ENCODE data around the gene STK33.

Gene STK33

DNA sequence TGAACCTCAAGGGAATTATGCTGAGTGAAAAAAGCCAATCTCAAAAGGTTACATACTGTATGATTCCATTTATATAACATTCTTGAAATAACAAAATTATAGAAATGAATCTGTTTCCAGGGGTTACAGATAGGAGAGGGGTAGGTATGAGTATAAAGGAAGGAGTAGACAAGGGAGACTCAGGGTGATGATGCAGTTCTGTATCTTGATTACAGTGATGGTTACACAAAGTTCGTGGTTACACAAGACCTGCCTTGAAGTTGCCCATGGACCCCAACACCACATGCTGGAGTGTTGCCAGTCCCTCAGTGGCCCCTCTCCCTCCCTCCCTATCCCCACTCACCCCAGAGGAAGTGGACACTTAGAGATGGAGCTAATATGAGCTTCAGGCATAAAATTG is 20.3 kb downstream of the STK33 start:
- WGBS (ENCODE audit: insufficient coverage) = 100% methylated on average over 1 of the region's 1 CpG

GRCh38 chr11:8567602-8568198 is 26.3 kb downstream of the STK33 start:
- Histone ChIP-seq H3K9me3 (ENCODE audit: control extremely low read depth in 1 of 5, control insufficient read depth in 4 of 5, insufficient read depth in 2 of 5, low read depth in 1 of 5, low read length in 4 of 5) (no peaks in the 10 kb centered on the region), H3K27me3 (replicated peaks in 2 of 5; ENCODE audit: control insufficient read depth in 4 of 5, insufficient read depth in 5 of 5, low read length in 4 of 5) (no peaks in the 10 kb centered on the region), H3K4me1 (ENCODE audit: control extremely low read depth in 1 of 4, control insufficient read depth in 4 of 4, insufficient read depth in 4 of 4, low read length in 3 of 4) (no peaks in the 10 kb centered on the region), H3K27ac (ENCODE audit: insufficient read depth in 1 of 2, low read depth in 1 of 2, low read length in 2 of 2, poor library complexity in 1 of 2, severe bottlenecking in 2 of 2) (no peak overlapping the region), H3K4me3 (ENCODE audit: control insufficient read depth in 1 of 7, extremely low read depth in 1 of 7, insufficient read depth in 4 of 7, low read depth in 2 of 7, low read length in 6 of 7) (no peak overlapping the region), H3K36me3 (ENCODE audit: control insufficient read depth in 4 of 4, insufficient read depth in 4 of 4, low read length in 3 of 4) (no peaks in the 10 kb centered on the region)
- POLR2A ChIA-PET = no interaction called here
- CTCF ChIA-PET = interaction anchor here (0.7 to 5.4 kb wide), 16 partner anchors 9 to 378 kb away, joined by 3 to 35 read pairs (median 6); no protein-coding TSS in a partner anchor
- 100% methylated on average over 1 of the region's 2 CpGs for WGBS (ENCODE audit: insufficient coverage)
- DNase-seq = no peak

More for the DNA sequence above, 20.3 kb downstream of the STK33 start:
- H3K4me3 ChIP-seq (ENCODE audit: control insufficient read depth in 1 of 7, extremely low read depth in 1 of 7, insufficient read depth in 4 of 7, low read depth in 2 of 7, low read length in 6 of 7) = no peak overlapping the region
- no peak overlapping the region for H3K27ac ChIP-seq (ENCODE audit: insufficient read depth in 1 of 2, low read depth in 1 of 2, low read length in 2 of 2, poor library complexity in 1 of 2, severe bottlenecking in 2 of 2)
- H3K4me1 ChIP-seq (ENCODE audit: control extremely low read depth in 1 of 4, control insufficient read depth in 4 of 4, insufficient read depth in 4 of 4, low read length in 3 of 4) = no peaks in the 10 kb centered on the region
- H3K9me3 ChIP-seq (ENCODE audit: control extremely low read depth in 1 of 5, control insufficient read depth in 4 of 5, insufficient read depth in 2 of 5, low read depth in 1 of 5, low read length in 4 of 5) = no peaks in the 10 kb centered on the region
- ChIA-PET POLR2A (no interaction called here), CTCF (no interaction called here)
- no peaks in the 10 kb centered on the region for H3K27me3 ChIP-seq (replicated peaks in 2 of 5; ENCODE audit: control insufficient read depth in 4 of 5, insufficient read depth in 5 of 5, low read length in 4 of 5)
- peaks cover 0 to 2% (median 0%) of the 10 kb centered on the region in 4 experiments for H3K36me3 ChIP-seq (ENCODE audit: control insufficient read depth in 4 of 4, insufficient read depth in 4 of 4, low read length in 3 of 4)
- peak in 1 of 3 donors; percentile 40 for DNase-seq

DNA sequence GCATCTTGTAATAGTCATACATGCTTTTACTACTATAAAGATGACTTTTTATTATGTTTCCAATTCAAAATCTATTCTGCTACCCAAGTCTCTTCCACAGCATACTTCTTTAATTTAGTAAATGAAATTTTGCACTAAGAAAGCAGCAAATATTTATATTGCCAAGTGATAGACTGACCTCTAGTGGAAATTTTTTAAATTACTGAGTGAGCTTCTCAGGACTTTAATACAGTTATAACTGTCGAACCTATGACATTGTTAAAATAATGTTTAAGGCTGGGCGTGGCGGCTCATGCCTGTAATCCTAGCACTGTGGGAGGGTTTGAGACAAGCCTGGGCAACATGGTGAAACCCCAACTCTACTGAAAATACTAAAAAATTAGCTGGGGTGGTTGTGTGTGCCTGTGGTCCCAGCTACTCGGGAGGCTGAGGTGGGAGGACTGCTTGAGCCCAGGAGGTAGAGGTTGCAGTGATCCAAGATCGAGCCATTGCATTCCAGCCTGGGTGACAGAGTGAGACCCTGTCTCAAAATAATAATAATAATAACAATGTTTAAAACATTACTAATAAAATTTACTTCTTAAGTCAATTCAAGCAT is 27.3 kb downstream of the STK33 start:
- CTCF ChIA-PET = interaction anchor here (0.5 to 5.4 kb wide), 17 partner anchors 10 to 377 kb away, joined by 3 to 35 read pairs (median 5); no protein-coding TSS in a partner anchor
- Histone ChIP-seq H3K9me3 (ENCODE audit: control extremely low read depth in 1 of 5, control insufficient read depth in 4 of 5, insufficient read depth in 2 of 5, low read depth in 1 of 5, low read length in 4 of 5) (peaks cover 0 to 4% (median 0%) of the 10 kb centered on the region in 5 experiments), H3K36me3 (ENCODE audit: control insufficient read depth in 4 of 4, insufficient read depth in 4 of 4, low read length in 3 of 4) (no peaks in the 10 kb centered on the region), H3K27ac (ENCODE audit: insufficient read depth in 1 of 2, low read depth in 1 of 2, low read length in 2 of 2, poor library complexity in 1 of 2, severe bottlenecking in 2 of 2) (no peak overlapping the region), H3K4me3 (ENCODE audit: control insufficient read depth in 1 of 7, extremely low read depth in 1 of 7, insufficient read depth in 4 of 7, low read depth in 2 of 7, low read length in 6 of 7) (no peak overlapping the region), H3K4me1 (ENCODE audit: control extremely low read depth in 1 of 4, control insufficient read depth in 4 of 4, insufficient read depth in 4 of 4, low read length in 3 of 4) (no peaks in the 10 kb centered on the region), H3K27me3 (replicated peaks in 2 of 5; ENCODE audit: control insufficient read depth in 4 of 5, insufficient read depth in 5 of 5, low read length in 4 of 5) (no peaks in the 10 kb centered on the region)
- DNase-seq = peak; percentile 44 to 72 (median 67)
- POLR2A ChIA-PET = no interaction called here
- 27% methylated on average over 3 of the region's 5 CpGs for WGBS (ENCODE audit: insufficient coverage)

DNA sequence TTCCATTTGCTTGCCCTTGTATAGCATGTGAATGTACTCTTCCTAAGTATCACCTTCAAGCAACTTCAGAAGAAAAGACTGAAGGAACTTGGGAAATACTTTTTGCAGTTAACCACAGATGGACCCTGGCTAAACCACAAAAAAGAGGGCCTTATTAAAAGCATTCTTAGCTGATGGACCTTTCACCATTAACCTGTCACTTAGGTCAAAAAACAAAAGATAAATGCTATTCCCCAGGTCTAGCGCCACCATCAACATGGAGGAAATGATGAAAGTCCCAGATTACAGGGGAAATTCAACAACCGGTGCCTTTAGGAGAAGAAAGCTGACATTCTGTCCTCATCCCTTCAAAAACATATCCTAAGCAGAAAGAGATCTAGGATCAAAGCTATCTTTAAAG is 29.5 kb downstream of the STK33 start:
- ChIA-PET CTCF (interaction anchor here (4.3 kb wide), 1 partner anchor 370 kb away, joined by 20 read pairs; no protein-coding TSS in a partner anchor), POLR2A (no interaction called here)
- Histone ChIP-seq H3K9me3 (ENCODE audit: control extremely low read depth in 1 of 5, control insufficient read depth in 4 of 5, insufficient read depth in 2 of 5, low read depth in 1 of 5, low read length in 4 of 5) (peaks cover 0 to 10% (median 6%) of the 10 kb centered on the region in 5 experiments), H3K27me3 (replicated peaks in 2 of 5; ENCODE audit: control insufficient read depth in 4 of 5, insufficient read depth in 5 of 5, low read length in 4 of 5) (no peaks in the 10 kb centered on the region), H3K36me3 (ENCODE audit: control insufficient read depth in 4 of 4, insufficient read depth in 4 of 4, low read length in 3 of 4) (no peaks in the 10 kb centered on the region), H3K4me1 (ENCODE audit: control extremely low read depth in 1 of 4, control insufficient read depth in 4 of 4, insufficient read depth in 4 of 4, low read length in 3 of 4) (no peaks in the 10 kb centered on the region), H3K27ac (ENCODE audit: insufficient read depth in 1 of 2, low read depth in 1 of 2, low read length in 2 of 2, poor library complexity in 1 of 2, severe bottlenecking in 2 of 2) (no peak overlapping the region), H3K4me3 (ENCODE audit: control insufficient read depth in 1 of 7, extremely low read depth in 1 of 7, insufficient read depth in 4 of 7, low read depth in 2 of 7, low read length in 6 of 7) (no peak overlapping the region)
- no peak for DNase-seq
- 100% methylated on average over 1 of the region's 2 CpGs for WGBS (ENCODE audit: insufficient coverage)

GRCh38 chr11:8561461-8561860 is 32.6 kb downstream of the STK33 start:
- Histone ChIP-seq H3K27me3 (replicated peaks in 2 of 5; ENCODE audit: control insufficient read depth in 4 of 5, insufficient read depth in 5 of 5, low read length in 4 of 5) (no peaks in the 10 kb centered on the region), H3K36me3 (ENCODE audit: control insufficient read depth in 4 of 4, insufficient read depth in 4 of 4, low read length in 3 of 4) (no peaks in the 10 kb centered on the region), H3K4me3 (ENCODE audit: control insufficient read depth in 1 of 7, extremely low read depth in 1 of 7, insufficient read depth in 4 of 7, low read depth in 2 of 7, low read length in 6 of 7) (no peak overlapping the region), H3K9me3 (ENCODE audit: control extremely low read depth in 1 of 5, control insufficient read depth in 4 of 5, insufficient read depth in 2 of 5, low read depth in 1 of 5, low read length in 4 of 5) (peaks cover 0 to 10% (median 6%) of the 10 kb centered on the region in 5 experiments), H3K4me1 (ENCODE audit: control extremely low read depth in 1 of 4, control insufficient read depth in 4 of 4, insufficient read depth in 4 of 4, low read length in 3 of 4) (no peaks in the 10 kb centered on the region), H3K27ac (ENCODE audit: insufficient read depth in 1 of 2, low read depth in 1 of 2, low read length in 2 of 2, poor library complexity in 1 of 2, severe bottlenecking in 2 of 2) (no peak overlapping the region)
- POLR2A ChIA-PET = no interaction called here
- 100% methylated on average over 2 of the region's 3 CpGs for WGBS (ENCODE audit: insufficient coverage)
- DNase-seq = no peak
- CTCF ChIA-PET = no interaction called here

- no peak overlapping the region for H3K4me3 ChIP-seq (ENCODE audit: control insufficient read depth in 1 of 7, extremely low read depth in 1 of 7, insufficient read depth in 4 of 7, low read depth in 2 of 7, low read length in 6 of 7)
- H3K9me3 ChIP-seq (ENCODE audit: control extremely low read depth in 1 of 5, control insufficient read depth in 4 of 5, insufficient read depth in 2 of 5, low read depth in 1 of 5, low read length in 4 of 5) = peaks cover 0 to 10% (median 6%) of the 10 kb centered on the region in 5 experiments
- 87% methylated on average over 3 of the region's 4 CpGs for WGBS (ENCODE audit: insufficient coverage)
- H3K27ac ChIP-seq (ENCODE audit: insufficient read depth in 1 of 2, low read depth in 1 of 2, low read length in 2 of 2, poor library complexity in 1 of 2, severe bottlenecking in 2 of 2) = no peak overlapping the region
- ChIA-PET CTCF (interaction anchor here (0.9 to 1.3 kb wide), 3 partner anchors 10 to 14 kb away, joined by 3 to 4 read pairs (median 4); no protein-coding TSS in a partner anchor), POLR2A (no interaction called here)
- no peak for DNase-seq
- H3K27me3 ChIP-seq (replicated peaks in 2 of 5; ENCODE audit: control insufficient read depth in 4 of 5, insufficient read depth in 5 of 5, low read length in 4 of 5) = no peaks in the 10 kb centered on the region
- no peaks in the 10 kb centered on the region for H3K36me3 ChIP-seq (ENCODE audit: control insufficient read depth in 4 of 4, insufficient read depth in 4 of 4, low read length in 3 of 4)
- H3K4me1 ChIP-seq (ENCODE audit: control extremely low read depth in 1 of 4, control insufficient read depth in 4 of 4, insufficient read depth in 4 of 4, low read length in 3 of 4) = no peaks in the 10 kb centered on the region
Measured at GRCh38 chr11:8558436-8558835, 35.6 kb downstream of the STK33 start.

DNA sequence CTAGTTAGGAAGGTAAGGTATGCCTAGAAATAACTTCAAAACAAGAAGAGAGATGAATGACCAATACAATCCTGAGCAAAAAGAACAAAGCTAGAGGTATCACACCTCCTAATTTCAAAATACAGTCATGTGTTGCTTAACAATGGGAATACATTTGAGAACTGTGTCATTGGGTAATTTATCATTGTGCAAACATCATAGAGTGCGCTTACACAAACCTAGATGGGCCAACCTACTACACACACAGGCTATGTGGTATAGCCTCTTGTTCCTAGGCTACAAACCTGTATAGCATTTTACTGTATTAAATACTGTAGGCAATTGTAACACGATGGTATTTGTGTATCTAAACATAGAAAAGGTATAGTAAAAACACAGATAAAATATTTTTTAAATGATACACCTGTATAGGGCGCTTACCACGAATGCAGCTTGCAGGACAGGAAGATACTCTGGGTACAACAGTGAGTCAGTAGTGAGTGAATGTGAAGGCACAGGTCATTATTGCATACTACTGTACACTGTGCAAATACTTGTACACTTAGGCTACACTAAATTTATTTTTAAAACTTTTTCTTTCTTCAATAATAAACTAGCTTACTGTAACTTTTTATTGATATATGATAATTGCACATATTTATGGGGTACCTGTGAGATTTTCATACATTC is 48.2 kb downstream of the STK33 start:
- Histone ChIP-seq H3K4me1 (ENCODE audit: control extremely low read depth in 1 of 4, control insufficient read depth in 4 of 4, insufficient read depth in 4 of 4, low read length in 3 of 4) (no peaks in the 10 kb centered on the region), H3K4me3 (ENCODE audit: control insufficient read depth in 1 of 7, extremely low read depth in 1 of 7, insufficient read depth in 4 of 7, low read depth in 2 of 7, low read length in 6 of 7) (no peak overlapping the region), H3K36me3 (ENCODE audit: control insufficient read depth in 4 of 4, insufficient read depth in 4 of 4, low read length in 3 of 4) (no peaks in the 10 kb centered on the region), H3K27ac (ENCODE audit: insufficient read depth in 1 of 2, low read depth in 1 of 2, low read length in 2 of 2, poor library complexity in 1 of 2, severe bottlenecking in 2 of 2) (no peak overlapping the region), H3K27me3 (replicated peaks in 2 of 5; ENCODE audit: control insufficient read depth in 4 of 5, insufficient read depth in 5 of 5, low read length in 4 of 5) (no peaks in the 10 kb centered on the region), H3K9me3 (ENCODE audit: control extremely low read depth in 1 of 5, control insufficient read depth in 4 of 5, insufficient read depth in 2 of 5, low read depth in 1 of 5, low read length in 4 of 5) (peaks cover 0 to 1% (median 0%) of the 10 kb centered on the region in 5 experiments)
- CTCF ChIA-PET = no interaction called here
- POLR2A ChIA-PET = no interaction called here
- DNase-seq = no peak
- WGBS (ENCODE audit: insufficient coverage) = no CpG with 5 or more reads among the region's 4 CpGs

Data from common myeloid progenitor, CD34-positive (primary cell).